ENCODE results near the gene GPR153.
A peak's percentile ranks its signal among the peaks of the same experiment; 100 is the strongest.

The GPR153 gene

DNA sequence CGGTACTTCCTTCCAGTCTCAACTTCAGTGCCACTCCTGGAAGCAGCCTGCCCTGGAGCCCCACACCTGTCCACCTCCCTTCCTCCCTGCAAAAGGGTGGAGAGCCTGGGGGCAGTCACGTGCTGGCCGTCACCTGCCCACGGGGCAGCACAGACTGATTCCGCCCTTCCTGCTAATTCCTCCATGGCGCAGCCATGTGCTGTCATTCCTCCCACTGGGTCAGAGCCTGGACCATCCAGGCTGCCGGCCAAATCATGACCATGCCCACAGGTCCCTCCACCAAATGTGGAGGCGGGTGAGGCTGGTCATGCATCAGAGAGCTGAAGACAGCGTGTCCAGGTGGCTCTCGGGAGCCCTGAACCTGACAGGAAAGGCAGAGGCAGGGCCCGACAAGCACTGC is 24.4 kb upstream of the GPR153 start:
- no peaks in the 10 kb centered on the region for H3K9me3 ChIP-seq (replicated peaks; ENCODE audit: low read length)
- no peak overlapping the region for H3K9ac ChIP-seq (ENCODE audit: low read depth, low read length)
- peaks cover 16% of the 10 kb centered on the region for H3K4me1 ChIP-seq (ENCODE audit: control insufficient read depth, insufficient read depth, low read length)
- H3K4me3 ChIP-seq (ENCODE audit: low read length) = no peak overlapping the region
- peaks cover 10% of the 10 kb centered on the region for H3K36me3 ChIP-seq (ENCODE audit: insufficient read depth, low read length)
- H3K4me2 ChIP-seq (ENCODE audit: low read length) = no peak overlapping the region
- no peaks in the 10 kb centered on the region for H3K27me3 ChIP-seq (ENCODE audit: control insufficient read depth, insufficient read depth, low read length)

DNA sequence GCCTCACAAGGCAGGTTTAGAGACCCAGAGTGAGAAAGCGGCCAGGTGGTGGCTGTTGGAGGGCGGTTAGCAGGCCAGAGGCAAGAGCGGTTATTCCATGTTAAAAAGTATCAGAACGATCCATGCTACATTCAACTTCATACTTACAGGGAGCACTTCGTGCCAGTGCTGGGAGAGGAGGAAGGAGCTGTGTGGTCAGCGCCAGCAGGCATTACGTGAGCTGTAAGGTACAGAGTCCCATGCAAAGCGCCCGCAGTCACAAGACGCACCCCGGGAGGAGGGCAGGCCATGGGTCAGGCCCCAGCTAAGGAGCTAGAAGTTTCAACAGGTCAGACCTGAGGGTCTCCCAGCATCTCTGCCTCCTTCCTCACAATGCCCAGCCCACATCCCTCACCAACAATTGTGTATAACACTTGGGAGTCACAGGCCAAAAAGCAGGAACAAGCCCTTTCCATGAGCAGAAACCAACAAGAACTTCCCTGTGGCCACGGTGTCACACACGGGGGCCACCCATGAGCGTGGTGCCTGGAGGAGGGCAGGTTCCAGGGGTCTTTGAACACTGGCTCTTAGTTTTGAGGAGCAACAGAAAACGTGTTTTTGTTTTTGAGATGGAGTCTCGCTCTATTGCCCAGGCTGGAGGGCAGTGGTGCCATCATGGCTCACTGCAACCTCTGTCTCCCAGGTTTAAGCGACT is 21.8 kb upstream of the GPR153 start:
- H3K36me3 ChIP-seq (ENCODE audit: insufficient read depth, low read length) = peaks cover 16% of the 10 kb centered on the region
- H3K4me1 ChIP-seq (ENCODE audit: control insufficient read depth, insufficient read depth, low read length) = peaks cover 16% of the 10 kb centered on the region
- no peak overlapping the region for H3K4me2 ChIP-seq (ENCODE audit: low read length)
- H3K4me3 ChIP-seq (ENCODE audit: low read length) = no peak overlapping the region
- no peaks in the 10 kb centered on the region for H3K9me3 ChIP-seq (replicated peaks; ENCODE audit: low read length)
- H3K9ac ChIP-seq (ENCODE audit: low read depth, low read length) = no peak overlapping the region
- no peaks in the 10 kb centered on the region for H3K27me3 ChIP-seq (ENCODE audit: control insufficient read depth, insufficient read depth, low read length)

DNA sequence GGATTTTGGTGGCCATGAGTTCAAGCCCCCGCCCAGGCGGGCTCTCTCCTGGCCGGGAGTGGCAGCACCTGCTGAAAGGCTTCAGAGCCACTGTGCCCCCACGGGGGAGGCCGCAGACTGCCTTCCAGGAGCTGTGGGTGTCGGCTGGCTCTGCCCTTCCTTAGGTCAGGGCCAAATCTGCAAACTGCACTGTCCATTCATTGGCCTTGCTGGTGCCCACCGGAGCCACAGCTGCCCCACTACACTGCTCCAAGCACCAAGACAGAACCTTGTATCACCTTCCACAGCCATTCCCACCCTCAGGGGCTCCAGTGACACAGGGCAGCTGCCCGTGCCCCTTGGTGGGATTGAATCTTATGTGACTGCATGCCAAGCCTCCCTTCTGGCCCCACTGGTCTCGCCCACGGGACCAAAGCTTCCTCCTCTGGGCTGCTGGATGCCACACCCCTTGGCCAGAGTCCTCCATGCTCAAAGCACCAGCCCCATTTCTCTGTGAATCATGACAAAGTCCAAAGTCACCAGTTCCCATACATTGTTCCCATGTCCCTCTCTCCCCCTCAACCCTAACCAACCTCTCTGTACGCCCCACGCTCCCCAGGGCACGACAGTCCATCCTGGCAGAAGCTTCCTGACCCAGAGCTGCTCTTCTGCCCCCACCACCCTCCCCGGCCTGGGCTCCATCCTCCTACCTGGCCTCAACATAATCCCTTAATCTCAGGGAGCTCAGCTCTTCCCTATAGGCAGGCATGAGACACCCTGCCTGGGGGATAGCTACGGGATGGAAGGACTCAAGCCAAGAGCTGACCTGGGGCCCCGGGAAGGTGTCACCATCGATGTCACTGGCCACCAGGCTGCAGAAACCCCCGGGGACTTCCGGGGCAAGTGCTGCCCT is 20.9 kb upstream of the GPR153 start:
- peak overlapping the region; percentile 36 for H3K4me3 ChIP-seq (ENCODE audit: low read length)
- no peaks in the 10 kb centered on the region for H3K27me3 ChIP-seq (ENCODE audit: control insufficient read depth, insufficient read depth, low read length)
- H3K9me3 ChIP-seq (replicated peaks; ENCODE audit: low read length) = no peaks in the 10 kb centered on the region
- H3K4me1 ChIP-seq (ENCODE audit: control insufficient read depth, insufficient read depth, low read length) = peaks cover 18% of the 10 kb centered on the region
- peak overlapping the region; percentile 54 for H3K4me2 ChIP-seq (ENCODE audit: low read length)
- H3K36me3 ChIP-seq (ENCODE audit: insufficient read depth, low read length) = peaks cover 15% of the 10 kb centered on the region
- no peak overlapping the region for H3K9ac ChIP-seq (ENCODE audit: low read depth, low read length)

DNA sequence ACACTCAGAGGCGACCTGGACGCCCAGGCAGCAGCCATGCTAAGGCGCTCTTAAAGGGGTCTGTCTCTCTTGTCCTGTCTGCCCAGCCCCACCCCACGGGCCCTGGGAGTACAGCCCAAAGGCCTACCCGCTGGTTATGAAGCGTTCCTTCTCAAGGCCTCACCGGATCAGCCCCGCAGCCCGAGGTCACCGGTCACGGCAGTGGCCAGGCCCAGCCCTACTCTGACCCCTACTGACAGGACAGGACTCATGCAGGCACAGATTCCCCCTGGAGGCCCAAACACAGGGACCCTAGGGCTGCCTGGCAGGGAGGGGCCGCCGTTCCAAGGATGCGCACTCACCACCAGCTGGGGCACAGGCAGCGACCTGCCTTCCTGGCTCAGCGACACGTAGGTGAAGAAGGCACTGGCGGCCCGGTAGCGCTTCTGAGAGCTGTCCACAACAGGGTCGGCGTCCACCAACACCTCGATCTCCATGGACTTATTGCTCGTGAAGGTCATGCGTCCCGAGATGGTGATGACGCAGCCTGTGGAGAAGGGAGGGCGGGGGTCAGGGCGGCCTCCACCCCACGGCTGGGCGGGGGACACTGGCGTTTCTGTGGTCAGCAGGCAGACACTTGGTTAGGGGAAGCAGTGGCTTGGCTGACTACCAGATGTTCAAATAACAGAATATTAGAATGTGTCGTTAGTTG is 20.0 kb upstream of the GPR153 start:
- Histone ChIP-seq H3K9ac (ENCODE audit: low read depth, low read length) (no peak overlapping the region), H3K9me3 (replicated peaks; ENCODE audit: low read length) (no peaks in the 10 kb centered on the region), H3K4me3 (ENCODE audit: low read length) (no peak overlapping the region), H3K4me2 (ENCODE audit: low read length) (no peak overlapping the region), H3K4me1 (ENCODE audit: control insufficient read depth, insufficient read depth, low read length) (peaks cover 26% of the 10 kb centered on the region), H3K36me3 (ENCODE audit: insufficient read depth, low read length) (peaks cover 8% of the 10 kb centered on the region), H3K27me3 (ENCODE audit: control insufficient read depth, insufficient read depth, low read length) (no peaks in the 10 kb centered on the region)

DNA sequence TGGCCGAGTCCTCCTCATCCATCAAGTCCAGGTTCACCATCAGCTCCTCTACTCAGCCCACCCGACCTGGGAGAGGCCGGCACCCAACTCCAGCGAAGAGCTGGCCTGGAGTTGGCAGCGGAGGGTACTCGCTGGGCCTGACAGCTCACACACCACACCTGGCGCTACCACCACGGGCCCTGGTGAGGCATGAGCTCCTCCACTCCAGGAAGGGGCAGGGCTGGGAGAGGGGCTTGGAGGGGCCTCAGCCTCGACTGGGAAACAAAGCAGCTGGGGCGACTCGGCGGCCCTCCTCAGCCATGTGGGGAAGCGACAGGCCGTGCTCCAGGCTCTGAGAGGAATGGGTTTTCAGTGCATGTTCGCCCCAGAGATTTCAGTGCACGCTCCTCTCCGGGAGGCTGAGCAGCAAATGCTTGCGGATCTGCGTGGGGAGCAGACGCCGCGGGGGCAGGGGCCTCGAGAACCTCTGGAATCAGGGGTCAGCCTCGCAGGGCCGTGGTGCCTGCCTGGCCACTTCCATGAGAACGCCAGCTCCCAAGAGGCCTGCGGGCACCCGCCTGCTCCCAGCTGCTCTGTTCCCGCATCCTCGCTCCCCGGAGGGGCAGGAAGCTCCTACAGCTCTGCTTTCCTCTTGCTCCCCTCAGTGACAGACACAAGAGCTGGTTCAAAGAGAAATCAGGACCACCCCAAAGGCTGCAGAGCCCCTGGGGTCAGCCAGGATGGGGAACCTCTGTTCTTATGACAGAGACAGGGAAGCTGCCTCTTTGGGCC is 18.9 kb upstream of the GPR153 start:
- no peak overlapping the region for H3K4me3 ChIP-seq (ENCODE audit: low read length)
- no peak overlapping the region for H3K4me2 ChIP-seq (ENCODE audit: low read length)
- H3K36me3 ChIP-seq (ENCODE audit: insufficient read depth, low read length) = peaks cover 8% of the 10 kb centered on the region
- peaks cover 29% of the 10 kb centered on the region for H3K4me1 ChIP-seq (ENCODE audit: control insufficient read depth, insufficient read depth, low read length)
- H3K9ac ChIP-seq (ENCODE audit: low read depth, low read length) = no peak overlapping the region
- no peaks in the 10 kb centered on the region for H3K9me3 ChIP-seq (replicated peaks; ENCODE audit: low read length)
- H3K27me3 ChIP-seq (ENCODE audit: control insufficient read depth, insufficient read depth, low read length) = no peaks in the 10 kb centered on the region

DNA sequence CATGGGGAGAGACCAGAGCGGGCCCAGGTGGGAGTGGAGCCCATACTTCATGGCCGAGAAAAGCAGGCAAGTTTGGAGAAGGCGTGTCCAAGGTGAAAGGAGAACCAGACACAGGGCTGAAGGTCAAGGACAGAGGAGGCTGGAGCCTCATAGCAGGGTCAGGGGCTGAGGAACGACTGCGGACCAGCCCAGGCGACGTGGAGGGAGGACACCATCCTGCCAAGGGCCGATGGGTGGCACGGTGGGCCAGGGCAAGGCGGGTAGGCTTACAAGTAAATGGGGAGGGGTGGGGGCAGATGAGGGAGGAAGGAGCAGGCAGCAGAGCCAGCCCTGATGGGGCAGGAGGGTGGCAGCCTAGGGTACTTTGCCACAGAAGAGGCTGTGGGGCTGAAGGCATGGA is 18.2 kb upstream of the GPR153 start:
- Histone ChIP-seq H3K27me3 (ENCODE audit: control insufficient read depth, insufficient read depth, low read length) (no peaks in the 10 kb centered on the region), H3K9ac (ENCODE audit: low read depth, low read length) (no peak overlapping the region), H3K4me1 (ENCODE audit: control insufficient read depth, insufficient read depth, low read length) (peaks cover 29% of the 10 kb centered on the region), H3K4me3 (ENCODE audit: low read length) (no peak overlapping the region), H3K36me3 (ENCODE audit: insufficient read depth, low read length) (peaks cover 8% of the 10 kb centered on the region), H3K4me2 (ENCODE audit: low read length) (no peak overlapping the region), H3K9me3 (replicated peaks; ENCODE audit: low read length) (no peaks in the 10 kb centered on the region)

DNA sequence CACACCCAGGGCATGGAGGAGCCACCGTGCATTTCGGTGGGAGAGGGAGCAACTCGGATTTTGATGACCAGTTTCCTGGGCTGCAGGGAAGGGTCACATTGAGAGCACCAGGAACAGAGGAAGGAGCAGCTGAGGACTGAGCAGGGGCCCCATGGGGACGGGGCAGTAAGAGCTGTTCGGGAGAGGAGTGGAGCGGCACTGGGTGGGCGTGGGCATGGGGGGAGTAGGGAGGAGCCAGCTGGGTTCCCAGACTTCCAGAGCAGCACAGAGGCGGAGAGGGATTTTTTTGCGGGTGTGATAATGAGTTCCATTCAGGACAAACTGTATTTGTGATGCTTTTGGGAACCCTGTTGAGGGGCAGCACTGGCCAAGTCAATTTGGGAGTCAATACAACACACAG is 17.4 kb upstream of the GPR153 start:
- Histone ChIP-seq H3K4me1 (ENCODE audit: control insufficient read depth, insufficient read depth, low read length) (peaks cover 32% of the 10 kb centered on the region), H3K9ac (ENCODE audit: low read depth, low read length) (no peak overlapping the region), H3K9me3 (replicated peaks; ENCODE audit: low read length) (no peaks in the 10 kb centered on the region), H3K27me3 (ENCODE audit: control insufficient read depth, insufficient read depth, low read length) (no peaks in the 10 kb centered on the region), H3K36me3 (ENCODE audit: insufficient read depth, low read length) (peaks cover 8% of the 10 kb centered on the region), H3K4me3 (ENCODE audit: low read length) (no peak overlapping the region), H3K4me2 (ENCODE audit: low read length) (no peak overlapping the region)

DNA sequence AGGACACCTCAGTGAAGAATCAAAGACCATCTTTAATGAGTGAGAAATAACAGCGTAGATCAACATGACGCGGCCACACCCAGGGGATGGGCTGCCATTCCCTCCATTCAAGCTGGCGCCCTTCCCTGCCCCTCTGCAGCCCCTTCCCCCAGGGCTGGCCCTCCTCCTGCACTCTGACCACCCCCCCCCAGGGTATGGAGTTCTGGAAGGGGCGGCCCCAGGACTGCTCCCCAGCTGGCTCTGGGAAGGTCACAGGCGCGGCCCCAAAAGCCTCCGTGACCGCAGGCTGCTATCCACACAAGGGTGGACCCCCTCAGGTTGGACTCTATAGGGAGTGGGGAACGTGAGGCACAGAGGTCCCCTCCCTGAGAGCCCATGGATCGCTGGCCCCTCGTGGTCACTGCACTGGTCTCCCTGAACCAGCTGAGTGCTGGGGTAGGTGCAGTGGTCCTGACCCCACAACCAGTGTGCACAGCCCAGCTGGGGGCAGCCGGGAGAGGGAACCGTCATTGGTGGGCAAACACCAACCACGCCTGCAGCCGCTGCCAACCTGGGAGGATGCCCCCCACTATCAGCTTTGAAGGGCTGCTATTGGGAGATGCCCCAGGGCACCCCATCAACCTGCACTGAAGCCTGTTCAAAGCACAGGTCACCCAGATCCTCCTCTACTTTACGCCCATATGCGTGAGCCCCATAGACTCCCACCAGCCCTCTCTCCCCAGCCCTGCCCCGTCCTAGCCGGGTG is 16.1 kb upstream of the GPR153 start:
- Histone ChIP-seq H3K4me1 (ENCODE audit: control insufficient read depth, insufficient read depth, low read length) (peaks cover 34% of the 10 kb centered on the region), H3K36me3 (ENCODE audit: insufficient read depth, low read length) (peaks cover 8% of the 10 kb centered on the region), H3K27me3 (ENCODE audit: control insufficient read depth, insufficient read depth, low read length) (no peaks in the 10 kb centered on the region), H3K9ac (ENCODE audit: low read depth, low read length) (no peak overlapping the region), H3K4me3 (ENCODE audit: low read length) (no peak overlapping the region), H3K4me2 (ENCODE audit: low read length) (peak overlapping the region; percentile 31), H3K9me3 (replicated peaks; ENCODE audit: low read length) (no peaks in the 10 kb centered on the region)

DNA sequence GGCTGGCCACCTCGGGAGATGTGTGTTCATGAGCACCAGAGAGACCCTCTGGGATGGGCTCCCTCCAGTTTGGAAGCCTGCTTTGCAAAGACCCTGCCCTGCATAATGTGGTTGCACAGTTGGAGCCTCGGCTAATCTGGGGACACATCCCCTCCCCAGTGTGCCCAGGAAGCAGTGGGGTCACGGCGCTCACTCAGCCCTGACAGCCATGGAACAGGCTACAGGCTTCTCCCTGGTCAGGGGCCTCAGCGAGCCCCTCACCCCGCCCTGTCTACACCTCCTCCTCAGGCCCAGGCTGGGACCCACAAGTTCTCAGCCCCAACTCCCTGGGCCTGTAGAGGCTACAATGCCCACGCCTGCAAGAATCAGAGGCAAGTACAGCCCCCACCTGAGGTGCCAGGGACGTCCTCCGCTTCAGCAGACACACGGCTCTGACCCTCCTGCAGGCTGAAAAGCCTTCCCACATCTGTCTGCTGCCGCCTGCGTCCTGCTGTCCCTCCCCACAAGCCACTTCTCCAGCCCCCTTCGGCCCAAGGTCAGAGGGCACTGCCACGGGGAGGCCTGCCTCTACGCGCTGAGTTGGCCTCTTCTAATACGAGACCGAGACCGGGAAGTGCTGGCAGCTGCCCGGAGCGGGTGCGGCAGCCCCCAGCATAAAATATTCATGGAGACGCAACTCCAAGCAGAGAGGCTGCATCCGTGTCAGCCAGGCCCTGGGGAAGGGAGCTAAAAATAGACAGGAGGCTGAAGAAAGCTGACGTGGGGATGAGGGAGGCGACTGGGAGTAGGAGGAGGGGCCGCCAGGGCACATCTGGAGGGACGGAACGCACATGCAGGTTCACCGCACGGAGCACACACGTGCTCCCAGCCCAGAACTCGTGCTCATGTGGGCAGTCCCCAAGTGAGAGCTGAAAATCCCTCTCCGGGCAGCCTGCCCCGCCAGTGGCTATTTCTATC is 15.2 kb upstream of the GPR153 start:
- Histone ChIP-seq H3K27me3 (ENCODE audit: control insufficient read depth, insufficient read depth, low read length) (no peaks in the 10 kb centered on the region), H3K36me3 (ENCODE audit: insufficient read depth, low read length) (peaks cover 8% of the 10 kb centered on the region), H3K4me2 (ENCODE audit: low read length) (peak overlapping the region; percentile 31), H3K4me3 (ENCODE audit: low read length) (peak overlapping the region; percentile 27), H3K9ac (ENCODE audit: low read depth, low read length) (peak overlapping the region; percentile 58), H3K9me3 (replicated peaks; ENCODE audit: low read length) (no peaks in the 10 kb centered on the region), H3K4me1 (ENCODE audit: control insufficient read depth, insufficient read depth, low read length) (peaks cover 25% of the 10 kb centered on the region)

DNA sequence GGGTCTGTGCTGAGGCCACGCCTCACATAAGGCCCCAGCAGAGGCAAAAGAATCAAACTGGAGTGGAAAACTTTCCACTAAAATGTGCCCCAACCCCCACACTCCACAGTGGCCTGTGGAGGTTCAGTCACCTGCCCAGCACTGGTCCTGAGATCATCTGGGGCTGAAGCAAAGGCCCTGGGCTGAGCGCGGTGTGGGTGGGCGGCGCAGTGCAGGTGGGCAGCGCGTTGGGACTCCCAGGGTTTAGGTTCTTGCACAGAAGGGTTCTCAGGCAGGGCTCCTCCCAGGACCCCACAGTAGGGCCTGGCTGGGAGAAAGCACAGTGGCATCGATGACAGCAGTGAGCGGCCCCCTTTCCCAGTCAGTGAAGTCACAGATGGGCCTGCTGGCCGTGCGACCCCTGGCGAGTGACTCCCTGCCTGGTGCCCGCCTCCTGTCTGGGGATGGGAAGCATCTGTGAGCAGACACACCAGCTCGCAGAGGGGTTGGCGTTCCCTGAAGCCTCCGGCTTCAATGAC is 13.8 kb upstream of the GPR153 start:
- H3K9ac ChIP-seq (ENCODE audit: low read depth, low read length) = no peak overlapping the region
- H3K4me3 ChIP-seq (ENCODE audit: low read length) = no peak overlapping the region
- peaks cover 8% of the 10 kb centered on the region for H3K36me3 ChIP-seq (ENCODE audit: insufficient read depth, low read length)
- H3K4me1 ChIP-seq (ENCODE audit: control insufficient read depth, insufficient read depth, low read length) = peaks cover 20% of the 10 kb centered on the region
- no peak overlapping the region for H3K4me2 ChIP-seq (ENCODE audit: low read length)
- H3K9me3 ChIP-seq (replicated peaks; ENCODE audit: low read length) = no peaks in the 10 kb centered on the region
- H3K27me3 ChIP-seq (ENCODE audit: control insufficient read depth, insufficient read depth, low read length) = no peaks in the 10 kb centered on the region
